HUES64 (cell line): ENCODE data around the gene SLC39A13. TPM values are rescaled to one million over a fixed set of nuclear protein-coding genes. Genes with fewer than 3 reads are reported as not detected.

Experiments
- H3K27ac ChIP-seq: 2 replicates; pipeline ENCODE4 v1.7.0; 2013; ENCODE audit warnings: low read depth, low read length, inconsistent platforms
- H3K27me3 ChIP-seq: 2 replicates; pipeline ENCODE4 v1.6.1; 2013; ENCODE audit warnings: mild to moderate bottlenecking, low read length; ENCODE audit not compliant: insufficient read depth
- H3K36me3 ChIP-seq: 2 replicates; pipeline ENCODE4 v1.6.1; 2013; ENCODE audit warnings: mild to moderate bottlenecking, low read length; ENCODE audit not compliant: insufficient read depth
- H3K4me1 ChIP-seq: 2 replicates; pipeline ENCODE4 v1.6.1; 2013; ENCODE audit warnings: mild to moderate bottlenecking, low read length, moderate library complexity; ENCODE audit not compliant: insufficient read depth
- H3K4me3 ChIP-seq: 2 replicates; pipeline ENCODE4 v1.5.1; 2013; ENCODE audit warnings: mild to moderate bottlenecking, low read length, moderate library complexity
- H3K9ac ChIP-seq: 2 replicates; pipeline ENCODE4 v1.6.1; 2013; ENCODE audit warnings: mild to moderate bottlenecking, low read depth, low read length
- H3K9me3 ChIP-seq: 2 replicates; pipeline ENCODE4 v1.6.1; 2013; ENCODE audit warnings: low read depth, low read length; ENCODE audit not compliant: insufficient read depth
- WGBS: fragments of 150-250, 120-280 bp; methylation state at CpG from one replicate; pipeline ENCODE4 v1.1.7; 2013; ENCODE audit warnings: missing lambda C conversion rate; 5-methylcytosine and 5-hydroxymethylcytosine counted together
- polyA plus RNA-seq, 2 experiments: library from polyadenylated mRNA; stranded (reverse); fragments of 50-300 nt; gene quantifications; one replicate each; pipeline ENCODE4 v1.2.3, GENCODE V29; 2013

SLC39A13 gene
- polyA plus RNA-seq (2013, experiment 1 of 2): 16.8 TPM
- 20.1 TPM for polyA plus RNA-seq (2013, experiment 2 of 2)

DNA sequence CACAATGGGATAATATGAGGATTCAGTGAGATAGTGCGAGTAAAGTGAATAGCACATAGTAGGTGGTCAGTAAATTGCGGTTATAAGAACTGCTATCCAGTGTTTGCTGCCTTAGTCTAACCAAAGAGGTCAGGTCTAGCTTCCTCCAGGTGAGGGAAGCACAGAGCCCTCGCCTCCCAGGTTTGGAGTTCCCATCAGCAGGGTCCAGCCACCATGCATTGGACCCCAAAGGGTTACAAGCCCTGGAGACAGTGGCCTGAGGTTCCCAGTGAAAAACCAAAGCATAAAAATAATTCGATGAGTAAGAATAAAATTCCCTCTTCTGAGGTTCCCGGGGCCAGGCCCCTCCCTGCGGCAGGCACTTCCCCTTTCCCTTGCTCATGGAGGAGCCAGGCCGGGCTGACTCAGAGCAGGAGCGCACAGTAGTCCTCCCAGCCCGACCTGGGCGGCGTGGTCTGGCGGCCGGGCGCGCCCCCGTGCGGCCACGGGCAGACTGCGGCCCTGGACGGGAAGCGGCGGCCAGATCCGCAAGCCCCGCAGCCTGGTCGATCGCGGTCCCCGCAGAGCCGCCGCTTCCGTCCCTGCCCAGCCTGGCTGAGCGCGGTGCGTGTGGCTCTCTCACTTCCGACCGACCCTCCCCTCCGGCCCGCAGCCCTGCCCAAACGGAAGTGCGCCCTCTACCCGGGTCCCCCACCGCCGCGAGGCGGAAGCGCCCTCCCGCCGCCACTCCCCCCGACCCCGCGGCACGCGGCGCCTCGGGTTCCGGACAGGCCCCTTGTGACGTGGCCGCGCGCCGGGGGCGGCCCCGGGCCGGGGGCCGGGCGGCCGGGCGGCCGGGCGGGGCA lies at the start of gene SLC39A13:
Gene SLC39A13 (plus strand): TSS at position 845 of the 845 bp plus-strand sequence. CDS start 1,505 bp downstream, outside the sequence.
- Histone ChIP-seq H3K4me1 (peaks cover 10% of the 10 kb centered on the region), H3K27me3 (no peaks in the 10 kb centered on the region), H3K27ac (peak within 1 kb of the TSS; percentile 91), H3K4me3 (peak within 1 kb of the TSS; percentile 83), H3K9me3 (no peaks in the 10 kb centered on the region), H3K9ac (peak within 1 kb of the TSS; percentile 77), H3K36me3 (peaks cover 6% of the 10 kb centered on the region; the same call in 1 of the 2 replicates)
- 2% methylated on average over 70 of the region's 70 CpGs for WGBS

DNA sequence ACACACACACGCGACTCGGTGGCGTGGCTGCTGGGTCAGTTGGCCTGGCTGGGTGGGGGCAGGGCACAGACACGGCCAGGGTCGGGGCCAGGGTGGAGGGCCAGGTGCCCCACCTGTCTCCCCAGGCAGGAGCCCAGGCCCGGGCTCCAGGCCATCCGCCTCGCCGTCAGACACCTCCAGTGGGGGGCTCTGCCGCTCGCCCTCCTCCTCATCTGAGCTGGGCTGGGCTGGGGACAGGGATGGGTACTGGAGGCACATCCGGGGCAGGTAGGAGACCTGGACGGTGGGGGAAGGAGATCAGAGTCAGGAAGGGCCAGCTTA lies 49.7 kb upstream of the SLC39A13 start:
- no peaks in the 10 kb centered on the region for H3K9me3 ChIP-seq
- H3K4me3 ChIP-seq: no peak overlapping the region
- H3K36me3 ChIP-seq: no peaks in the 10 kb centered on the region
- no peaks in the 10 kb centered on the region for H3K27me3 ChIP-seq
- no peak overlapping the region for H3K9ac ChIP-seq
- no peaks in the 10 kb centered on the region for H3K4me1 ChIP-seq
- no peak overlapping the region for H3K27ac ChIP-seq
- WGBS: 91% methylated on average over 14 of the region's 14 CpGs

DNA sequence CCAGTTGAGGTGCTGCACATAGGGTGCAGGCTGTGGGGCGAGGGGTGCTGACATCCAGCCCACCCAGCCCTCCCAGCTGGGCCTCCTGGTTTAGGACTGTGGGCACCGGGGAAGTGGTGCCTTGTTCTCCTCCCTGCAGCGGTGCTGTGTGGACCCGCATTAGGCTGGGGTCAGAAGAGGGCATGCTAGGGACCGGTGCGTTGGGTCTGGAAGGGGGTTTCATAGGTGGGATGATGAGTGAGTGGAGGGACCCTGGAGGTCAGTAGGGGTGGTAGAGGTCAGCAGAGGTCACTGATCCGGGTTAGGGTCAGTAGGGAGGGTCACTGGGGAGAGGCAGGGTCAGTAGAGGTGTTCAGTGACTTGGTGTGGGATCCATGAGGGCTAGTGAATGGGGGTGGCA lies 49.2 kb upstream of the SLC39A13 start:
- Histone ChIP-seq H3K9ac (no peak overlapping the region), H3K27me3 (no peaks in the 10 kb centered on the region), H3K9me3 (no peaks in the 10 kb centered on the region), H3K27ac (no peak overlapping the region), H3K36me3 (no peaks in the 10 kb centered on the region), H3K4me3 (no peak overlapping the region), H3K4me1 (no peaks in the 10 kb centered on the region)
- 92% methylated on average over 7 of the region's 7 CpGs for WGBS

DNA sequence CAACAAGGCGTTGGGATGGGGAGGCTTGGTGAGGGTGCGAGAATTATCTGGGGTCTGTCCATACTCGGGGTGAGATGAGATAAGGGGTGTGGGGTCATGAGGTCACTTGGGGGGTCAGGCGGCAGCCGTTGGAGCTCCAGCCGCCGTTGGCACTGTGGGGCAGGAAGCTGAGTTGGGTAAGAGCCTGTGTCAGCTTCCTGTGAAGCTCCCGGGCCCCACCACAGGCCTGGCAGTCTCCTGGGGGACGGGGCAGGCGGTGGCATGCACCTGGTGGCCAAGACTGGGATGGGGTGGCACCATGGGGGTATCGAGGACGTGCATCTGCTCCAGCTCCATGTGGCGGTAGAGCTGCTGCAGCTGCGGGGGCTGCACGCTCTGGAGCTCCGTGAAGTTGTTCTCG lies 48.8 kb upstream of the SLC39A13 start:
- H3K4me1 ChIP-seq: no peaks in the 10 kb centered on the region
- no peak overlapping the region for H3K9ac ChIP-seq
- no peaks in the 10 kb centered on the region for H3K9me3 ChIP-seq
- no peaks in the 10 kb centered on the region for H3K27me3 ChIP-seq
- H3K27ac ChIP-seq: no peak overlapping the region
- H3K36me3 ChIP-seq: no peaks in the 10 kb centered on the region
- 93% methylated on average over 17 of the region's 17 CpGs for WGBS
- no peak overlapping the region for H3K4me3 ChIP-seq

DNA sequence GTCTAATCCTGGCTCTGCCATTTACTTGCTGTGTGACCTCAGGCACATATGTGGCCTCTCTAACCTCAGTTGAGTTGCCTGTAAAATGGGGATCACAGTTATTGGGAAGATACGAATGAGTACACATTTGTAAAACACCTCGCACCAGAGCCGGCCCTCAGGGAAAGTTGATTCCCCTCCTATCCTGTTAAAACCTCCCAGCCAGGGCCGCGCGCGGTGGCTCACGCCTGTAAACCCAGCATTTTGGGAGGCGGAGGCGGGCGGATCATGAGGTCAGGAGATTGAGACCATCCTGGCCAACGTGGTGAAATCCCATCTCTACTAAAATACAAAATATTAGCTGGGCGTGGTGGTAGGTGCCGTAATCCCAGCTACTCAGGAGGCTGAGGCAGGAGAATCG lies 48.0 kb upstream of the SLC39A13 start:
- H3K27ac ChIP-seq: no peak overlapping the region
- H3K9ac ChIP-seq: no peak overlapping the region
- no peaks in the 10 kb centered on the region for H3K4me1 ChIP-seq
- H3K36me3 ChIP-seq: no peaks in the 10 kb centered on the region
- no peak overlapping the region for H3K4me3 ChIP-seq
- H3K27me3 ChIP-seq: no peaks in the 10 kb centered on the region
- no peaks in the 10 kb centered on the region for H3K9me3 ChIP-seq
- 94% methylated on average over 15 of the region's 15 CpGs for WGBS

DNA sequence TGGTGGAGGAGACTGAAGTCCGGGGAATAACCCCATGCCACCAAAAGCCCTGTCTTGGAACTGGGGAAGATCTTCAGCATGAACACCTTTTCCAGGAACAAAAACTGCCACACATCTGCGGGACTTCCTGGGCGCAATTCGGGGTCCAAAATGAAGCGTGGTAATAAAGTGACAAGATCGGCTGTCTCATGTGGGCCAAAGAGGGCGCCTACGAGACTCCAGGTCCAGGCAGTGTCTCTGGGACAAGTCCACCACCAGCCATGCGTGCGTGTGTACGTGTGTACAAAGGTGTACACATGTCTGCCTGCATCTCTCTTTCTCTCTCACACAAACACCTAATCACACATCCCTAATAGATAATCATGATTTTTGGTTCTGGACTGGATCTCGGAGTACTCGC lies 47.0 kb upstream of the SLC39A13 start:
- no peaks in the 10 kb centered on the region for H3K4me1 ChIP-seq
- no peaks in the 10 kb centered on the region for H3K9me3 ChIP-seq
- H3K9ac ChIP-seq: no peak overlapping the region
- WGBS: 92% methylated on average over 13 of the region's 13 CpGs
- H3K27ac ChIP-seq: no peak overlapping the region
- no peaks in the 10 kb centered on the region for H3K36me3 ChIP-seq
- no peaks in the 10 kb centered on the region for H3K27me3 ChIP-seq
- no peak overlapping the region for H3K4me3 ChIP-seq

DNA sequence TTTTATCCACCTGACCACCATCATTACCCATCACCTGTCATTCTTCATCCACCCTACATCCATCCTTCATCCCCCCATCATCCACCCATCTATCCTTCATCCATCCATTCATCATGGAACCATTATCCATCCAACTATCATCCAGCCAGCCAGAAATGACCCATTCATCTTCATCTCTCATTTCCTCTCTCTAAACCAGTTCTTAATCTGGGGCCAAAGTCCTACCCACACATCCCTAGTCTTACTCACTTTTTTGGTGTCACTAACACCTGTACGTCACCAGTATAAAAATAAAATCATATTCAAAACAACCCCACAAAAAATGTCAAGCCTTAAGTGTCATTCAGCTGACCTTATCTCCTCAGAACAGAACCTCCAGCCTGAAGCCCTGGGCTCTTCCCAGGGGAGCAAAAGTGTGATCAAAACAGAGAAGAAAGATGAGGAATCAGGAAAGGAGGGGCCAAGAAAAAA lies 42.3 kb upstream of the SLC39A13 start:
- no peaks in the 10 kb centered on the region for H3K4me1 ChIP-seq

DNA sequence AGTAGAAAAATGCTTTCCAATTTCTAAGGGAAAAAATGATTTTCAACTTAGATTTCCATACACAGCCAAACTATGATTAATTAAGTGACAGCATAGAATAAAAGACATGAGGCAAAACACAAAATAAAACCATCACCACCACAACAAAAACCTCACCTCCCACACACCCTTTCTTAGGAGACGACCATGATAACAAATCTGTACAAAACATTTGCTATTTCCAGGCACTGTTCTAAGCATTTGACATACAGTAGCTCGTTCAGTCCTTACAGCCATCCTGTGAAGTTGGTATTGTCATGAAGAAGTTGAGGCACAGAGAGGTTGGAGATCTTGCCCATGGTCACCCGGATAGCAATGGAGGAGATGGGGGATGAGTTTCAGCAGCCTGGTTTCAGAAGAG lies 38.7 kb upstream of the SLC39A13 start:
- H3K27ac ChIP-seq: no peak overlapping the region

More for the DNA sequence above, 42.3 kb upstream of the SLC39A13 start:
- WGBS: 88% methylated on average over 1 of the region's 1 CpG
- no peak overlapping the region for H3K27ac ChIP-seq
- no peak overlapping the region for H3K4me3 ChIP-seq
- H3K9ac ChIP-seq: no peak overlapping the region
- H3K9me3 ChIP-seq: no peaks in the 10 kb centered on the region
- no peaks in the 10 kb centered on the region for H3K36me3 ChIP-seq
- no peaks in the 10 kb centered on the region for H3K27me3 ChIP-seq

DNA sequence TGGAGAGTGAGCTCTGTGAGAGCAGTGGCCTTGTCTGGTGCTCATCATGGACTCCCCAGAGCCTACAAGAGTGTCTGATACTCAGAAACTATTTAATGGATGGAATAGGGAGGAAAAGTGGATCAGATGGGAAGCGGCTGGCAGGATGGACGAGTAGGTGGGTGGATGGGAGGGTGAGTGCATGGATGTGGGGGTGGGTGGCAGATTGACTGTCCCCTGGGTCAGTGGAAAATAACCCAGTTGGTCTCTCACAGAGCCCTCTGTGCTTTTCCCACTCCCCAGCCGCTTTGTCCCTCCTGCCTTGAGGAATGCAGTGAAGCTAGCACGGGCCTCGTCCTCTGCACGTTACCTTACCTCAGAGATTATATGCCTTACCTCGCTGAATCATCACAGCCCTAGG lies 36.0 kb upstream of the SLC39A13 start:
- H3K27me3 ChIP-seq: no peaks in the 10 kb centered on the region
- no peaks in the 10 kb centered on the region for H3K36me3 ChIP-seq
- no peak overlapping the region for H3K9ac ChIP-seq
- 80% methylated on average over 7 of the region's 7 CpGs for WGBS
- no peak overlapping the region for H3K27ac ChIP-seq
- H3K4me3 ChIP-seq: no peak overlapping the region
- peaks cover 2% of the 10 kb centered on the region; the same call in 1 of the 2 replicates for H3K4me1 ChIP-seq
- no peaks in the 10 kb centered on the region for H3K9me3 ChIP-seq

More for the DNA sequence above, 38.7 kb upstream of the SLC39A13 start:
- Histone ChIP-seq H3K4me1 (peaks cover 2% of the 10 kb centered on the region; the same call in 1 of the 2 replicates), H3K9me3 (no peaks in the 10 kb centered on the region), H3K36me3 (no peaks in the 10 kb centered on the region), H3K4me3 (no peak overlapping the region), H3K27me3 (no peaks in the 10 kb centered on the region), H3K9ac (no peak overlapping the region)
- WGBS: 76% methylated on average over 3 of the region's 3 CpGs

DNA sequence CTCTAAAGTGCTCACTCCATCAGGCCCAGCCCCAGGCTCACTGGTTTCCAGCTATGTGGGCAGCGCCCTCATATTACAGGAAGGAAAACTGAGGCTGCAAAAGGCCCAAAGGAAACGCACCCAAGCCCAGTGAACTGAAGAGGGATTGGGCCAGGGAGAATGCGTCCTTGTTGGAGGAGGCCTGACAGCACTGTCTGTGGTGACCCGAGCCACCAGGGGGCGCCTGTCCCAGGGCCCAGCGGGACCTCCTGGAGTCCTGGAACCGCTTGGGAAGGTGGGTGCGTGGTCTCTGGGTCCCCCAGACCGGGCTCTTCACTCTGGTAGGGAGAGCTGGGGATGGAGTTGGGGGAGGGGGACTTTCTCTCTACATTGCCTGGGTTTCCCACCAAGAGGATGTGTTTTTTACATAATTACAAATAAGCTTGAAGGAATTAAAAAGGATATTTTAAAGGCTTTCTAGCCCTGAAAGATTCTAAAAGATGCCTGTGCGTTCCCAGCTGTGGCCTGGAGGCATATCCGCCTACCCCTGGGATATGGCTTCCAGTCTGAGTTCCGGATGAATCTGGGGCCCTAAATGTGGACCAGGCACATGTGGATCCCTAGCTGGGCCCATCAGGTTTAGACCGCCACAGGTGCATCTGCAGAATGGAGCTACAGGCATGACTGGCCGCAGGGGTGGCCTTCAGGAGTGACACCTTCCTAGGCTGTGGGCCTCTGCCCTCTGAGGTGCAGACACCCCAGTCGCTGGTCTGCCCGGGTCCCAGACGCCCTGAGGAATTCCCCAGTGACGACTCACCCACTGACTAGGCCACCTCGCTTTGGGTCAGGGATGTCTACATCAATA lies 34.3 kb upstream of the SLC39A13 start:
- peaks cover 7% of the 10 kb centered on the region; the same call in 1 of the 2 replicates for H3K4me1 ChIP-seq
- no peak overlapping the region; the same call in 1 of the 2 replicates for H3K27ac ChIP-seq
- 52% methylated on average over 19 of the region's 19 CpGs for WGBS
- H3K9me3 ChIP-seq: no peaks in the 10 kb centered on the region
- H3K27me3 ChIP-seq: no peaks in the 10 kb centered on the region
- no peak overlapping the region for H3K4me3 ChIP-seq
- no peaks in the 10 kb centered on the region for H3K36me3 ChIP-seq
- no peak overlapping the region for H3K9ac ChIP-seq

DNA sequence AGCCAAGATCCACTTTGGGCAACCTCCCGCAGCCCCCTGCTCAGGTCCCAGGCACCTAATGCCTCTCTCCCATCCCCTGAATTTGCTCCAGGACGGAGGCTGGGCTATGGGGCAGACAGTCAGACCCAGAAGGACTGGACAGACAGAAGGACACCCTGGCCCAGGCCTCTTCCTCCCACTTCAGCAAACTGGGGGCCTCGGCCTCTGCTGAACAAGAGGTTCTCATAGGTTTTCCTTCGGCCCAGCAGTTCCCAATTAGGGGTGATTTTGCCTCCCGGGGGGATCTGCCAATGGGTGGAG lies 33.7 kb upstream of the SLC39A13 start:
- Histone ChIP-seq H3K27me3 (no peaks in the 10 kb centered on the region), H3K9ac (no peak overlapping the region), H3K9me3 (no peaks in the 10 kb centered on the region), H3K36me3 (no peaks in the 10 kb centered on the region), H3K4me1 (peaks cover 7% of the 10 kb centered on the region; the same call in 1 of the 2 replicates), H3K4me3 (no peak overlapping the region), H3K27ac (no peak overlapping the region)
- WGBS: 95% methylated on average over 5 of the region's 5 CpGs
